Natural killer cell (primary cell): ENCODE results near the gene CSNK1G2. TPM values are rescaled to one million over a fixed set of nuclear protein-coding genes. Genes with fewer than 3 reads are reported as not detected.

Experiments used
- ATAC-seq, 3 donors: fragments of 150-1000 bp in 2 of 3; fragments of 200-7000 bp in 1 of 3; cut with Tn5 transposase; 1 replicate in 1 of 3; 2 replicates in 2 of 3; pipeline ENCODE4 v1.10.0; 2021; ENCODE audit warnings: mild to moderate bottlenecking in 2 of 3, moderate library complexity in 2 of 3
- DNase-seq, 2 donors: peaks; one replicate each; pipeline versions ENCODE4 v3.0.0 to v3.0.0-alpha.2; 2013 to 2021; ENCODE audit warnings: mixed read lengths in 1 of 2
- H3K27ac ChIP-seq: one replicate; pipeline ENCODE4 v1.5.1; 2013; ENCODE audit warnings: mild to moderate bottlenecking, low read length
- H3K27me3 ChIP-seq: one replicate; pipeline ENCODE4 v1.6.1; 2013; ENCODE audit warnings: low read length; ENCODE audit not compliant: control insufficient read depth, insufficient read depth
- H3K36me3 ChIP-seq: one replicate; pipeline ENCODE4 v1.6.1; 2013; ENCODE audit warnings: low read length; ENCODE audit not compliant: control insufficient read depth, insufficient read depth
- H3K4me1 ChIP-seq: one replicate; pipeline ENCODE4 v1.6.1; 2013; ENCODE audit warnings: low read length; ENCODE audit not compliant: control insufficient read depth, insufficient read depth
- H3K4me3 ChIP-seq: one replicate; pipeline ENCODE4 v1.5.1; 2013; ENCODE audit warnings: low read length
- H3K9me3 ChIP-seq: one replicate; pipeline ENCODE4 v1.6.1; 2013; ENCODE audit warnings: low read length; ENCODE audit not compliant: control insufficient read depth, insufficient read depth
- H3K27ac Mint-ChIP-seq, 2 donors: one replicate each; pipeline ENCODE4 v1.8.0; 2022; ENCODE audit warnings: mild to moderate bottlenecking in 2 of 2, mixed read lengths in 2 of 2, moderate library complexity in 1 of 2
- H3K27me3 Mint-ChIP-seq, 2 donors: one replicate each; pipeline ENCODE4 v1.8.0; 2022; ENCODE audit warnings: low read depth in 2 of 2, mixed read lengths in 2 of 2
- H3K36me3 Mint-ChIP-seq: one replicate; pipeline ENCODE4 v1.8.0; 2022; ENCODE audit warnings: mixed read lengths
- H3K4me1 Mint-ChIP-seq, 2 donors: one replicate each; pipeline ENCODE4 v1.8.0; 2022; ENCODE audit warnings: mixed read lengths in 2 of 2
- H3K4me3 Mint-ChIP-seq: one replicate; pipeline ENCODE4 v1.8.0; 2022; ENCODE audit warnings: mild to moderate bottlenecking, moderate library complexity, mixed read lengths
- H3K9me3 Mint-ChIP-seq, 2 donors: one replicate each; pipeline ENCODE4 v1.8.0; 2022; ENCODE audit warnings: mixed read lengths in 2 of 2
- CTCF ChIP-seq: fragments of 200-600 bp; IDR thresholded peaks from one replicate; pipeline ENCODE4 v1.8.0; 2022; ENCODE audit warnings: antibody characterized with exemption
- WGBS: methylation state at CpG from one replicate; pipeline ENCODE4 v1.1.7; 2013; ENCODE audit warnings: missing lambda C conversion rate; ENCODE audit not compliant: insufficient coverage; 5-methylcytosine and 5-hydroxymethylcytosine counted together
- intact Hi-C: fragments of 100-400 bp; cut with micrococcal nuclease; formaldehyde crosslinking; loops from one replicate; pipeline ENCODE4 v1.14.2; 2022
- total RNA-seq, 4 donors: library from RNA; stranded (reverse); fragments of 120-200 nt in 1 of 4; gene quantifications; one replicate each; pipeline versions ENCODE4 v1.2.3 to v1.2.4, GENCODE V29; 2013 to 2022

CSNK1G2 gene
- total RNA-seq, 3 donors from 2014 or later (not counting 1 experiment from before 2014, with no cell fraction given), result 138 to 143 (median 139) TPM

GRCh38 chr19:1901940-1902404 lies 39.0 kb upstream of the CSNK1G2 start:
- H3K4me1 Mint-ChIP-seq, result peaks cover 11 to 24% of the 10 kb centered on the region in 2 donors
- no peaks in the 10 kb centered on the region for H3K27me3 Mint-ChIP-seq
- TF ChIP-seq CTCF, result no peak
- H3K27ac Mint-ChIP-seq, result peak overlapping the region in 1 of 2 donors; percentile 35
- H3K36me3 ChIP-seq, result no peaks in the 10 kb centered on the region
- ATAC-seq (no peak), DNase-seq (no peak)
- no peak overlapping the region for H3K4me3 ChIP-seq
- H3K27me3 ChIP-seq, result no peaks in the 10 kb centered on the region
- no peaks in the 10 kb centered on the region for H3K9me3 ChIP-seq
- H3K27ac ChIP-seq, result peak overlapping the region; percentile 63
- H3K4me3 Mint-ChIP-seq, result no peak overlapping the region
- H3K9me3 Mint-ChIP-seq, result no peaks in the 10 kb centered on the region
- 95% methylated on average over 16 of the region's 16 CpGs for WGBS
- no peaks in the 10 kb centered on the region for H3K36me3 Mint-ChIP-seq
- peaks cover 49% of the 10 kb centered on the region for H3K4me1 ChIP-seq
- intact Hi-C loops, result no loop called here

- Mint-ChIP-seq H3K9me3 (no peaks in the 10 kb centered on the region), H3K4me1 (peaks cover 5 to 15% of the 10 kb centered on the region in 2 donors), H3K4me3 (peak overlapping the region; percentile 40), H3K27ac (no peak overlapping the region), H3K36me3 (no peaks in the 10 kb centered on the region), H3K27me3 (no peaks in the 10 kb centered on the region)
- WGBS, result 89% methylated on average over 6 of the region's 6 CpGs
- ATAC-seq, result no peak
- H3K9me3 ChIP-seq, result no peaks in the 10 kb centered on the region
- H3K27ac ChIP-seq, result peak overlapping the region; percentile 26
- H3K36me3 ChIP-seq, result no peaks in the 10 kb centered on the region
- no peak for TF ChIP-seq CTCF
- DNase-seq, result no peak
- no peak overlapping the region for H3K4me3 ChIP-seq
- no peaks in the 10 kb centered on the region for H3K27me3 ChIP-seq
- intact Hi-C loops, result no loop called here
- peaks cover 48% of the 10 kb centered on the region for H3K4me1 ChIP-seq
These were observed 38.0 kb upstream of the CSNK1G2 start for GRCh38 chr19:1902923-1903322.

- DNase-seq (no peak), ATAC-seq (no peak)
- no peaks in the 10 kb centered on the region for H3K9me3 Mint-ChIP-seq
- H3K36me3 ChIP-seq, result no peaks in the 10 kb centered on the region
- H3K4me1 Mint-ChIP-seq, result peaks cover 17 to 28% of the 10 kb centered on the region in 2 donors
- 39% methylated on average over 8 of the region's 8 CpGs for WGBS
- peak overlapping the region; percentile 69 for H3K27ac ChIP-seq
- H3K27me3 Mint-ChIP-seq, result no peaks in the 10 kb centered on the region
- peak overlapping the region; percentile 81 to 89 for H3K27ac Mint-ChIP-seq
- H3K4me3 Mint-ChIP-seq, result no peak overlapping the region
- H3K27me3 ChIP-seq, result no peaks in the 10 kb centered on the region
- H3K36me3 Mint-ChIP-seq, result no peaks in the 10 kb centered on the region
- H3K4me1 ChIP-seq, result peaks cover 58% of the 10 kb centered on the region
- TF ChIP-seq CTCF, result no peak
- intact Hi-C loops, result loop anchor here (1.0 to 2.0 kb wide), 2 partner anchors 7 to 20 kb away; partner anchors contain the start of gene ABHD17A
- no peak overlapping the region for H3K4me3 ChIP-seq
- H3K9me3 ChIP-seq, result no peaks in the 10 kb centered on the region
These were observed 36.2 kb upstream of the CSNK1G2 start for GRCh38 chr19:1904860-1905109.
